T-cell (primary cell): ENCODE results near the gene GRK3. TPM values are rescaled to one million over a fixed set of nuclear protein-coding genes. Genes with fewer than 3 reads are reported as not detected.
"Not testable (repeated sequence)": the region's sequence is repeated elsewhere in the genome, so short reads cannot be mapped to it uniquely, and the experiment has no call there.

Experiments
- ATAC-seq, 4 experiments: fragments of 200-7000 bp in 3 of 4; fragments of 150-1000 bp in 1 of 4; cut with Tn5 transposase; replicated peaks in 1 of 4; 1 replicate in 3 of 4; 2 replicates in 1 of 4; pipeline ENCODE4 v1.10.0; 2021; ENCODE audit warnings: moderate library complexity in 3 of 4, mild to moderate bottlenecking in 2 of 4, moderate number of reproducible peaks in 1 of 4
- CTCF ChIA-PET, 2 donors: fragments of 300-600 bp; sonication (Branson Sonifier 250); formaldehyde crosslinking; loops; one replicate each; lab custom pipeline; 2022; ENCODE audit warnings: antibody characterized with exemption in 2 of 2; lab: Charles Lee
- POLR2A ChIA-PET, 2 donors: fragments of 300-600 bp; sonication (Branson Sonifier 250); formaldehyde crosslinking; loops; one replicate each; lab custom pipeline; 2022; ENCODE audit warnings: antibody characterized with exemption in 2 of 2; lab: Charles Lee
- DNase-seq, 35 experiments: peaks; one replicate each; pipeline versions ENCODE4 v3.0.0 to v3.0.0-alpha.2; 2013 to 2023
- H3K27ac ChIP-seq: one replicate; pipeline ENCODE4 v1.5.1; 2013; ENCODE audit warnings: low read length
- H3K27me3 ChIP-seq, 2 experiments: replicated peaks in 1 of 2; 1 replicate in 1 of 2; 2 replicates in 1 of 2; pipeline versions ENCODE4 v1.6.1 to v1.7.0; 2013; ENCODE audit warnings: low read length in 1 of 2, mixed read lengths in 1 of 2; ENCODE audit not compliant: control insufficient read depth in 2 of 2, insufficient read depth in 2 of 2; ENCODE audit errors: extremely low read depth in 1 of 2
- H3K36me3 ChIP-seq, 2 donors: 1 replicate in 1 of 2; 2 replicates in 1 of 2; pipeline versions ENCODE4 v1.6.1 to v1.7.0; 2013; ENCODE audit warnings: low read length in 1 of 2; ENCODE audit not compliant: control insufficient read depth in 2 of 2, insufficient read depth in 1 of 2; ENCODE audit errors: extremely low read depth in 1 of 2
- H3K4me1 ChIP-seq, 2 experiments: 1 replicate in 1 of 2; 2 replicates in 1 of 2; pipeline versions ENCODE4 v1.6.1 to v1.7.0; 2013; ENCODE audit warnings: low read length in 2 of 2, mixed read lengths in 1 of 2; ENCODE audit not compliant: insufficient read depth in 2 of 2, control insufficient read depth in 1 of 2; ENCODE audit errors: extremely low read depth in 1 of 2
- H3K4me3 ChIP-seq, 2 donors: 1 replicate in 1 of 2; 2 replicates in 1 of 2; pipeline versions ENCODE4 v1.5.1 to v1.7.0; 2013; ENCODE audit warnings: mild to moderate bottlenecking in 2 of 2, low read length in 1 of 2, moderate library complexity in 1 of 2; ENCODE audit not compliant: control insufficient read depth in 1 of 2; ENCODE audit errors: extremely low read depth in 1 of 2
- H3K9me3 ChIP-seq: 2 replicates; pipeline ENCODE4 v1.7.0; 2013
- H3K27ac Mint-ChIP-seq, 2 donors: one replicate each; pipeline ENCODE4 v1.8.0; 2020 to 2021; ENCODE audit warnings: mild to moderate bottlenecking in 2 of 2, mixed read lengths in 2 of 2
- H3K27me3 Mint-ChIP-seq, 2 donors: one replicate each; pipeline ENCODE4 v1.8.0; 2021 to 2022; ENCODE audit warnings: mixed read lengths in 2 of 2
- H3K36me3 Mint-ChIP-seq: one replicate; pipeline ENCODE4 v1.8.0; 2021; ENCODE audit warnings: mixed read lengths
- H3K4me1 Mint-ChIP-seq, 3 donors: one replicate each; pipeline ENCODE4 v1.8.0; 2020 to 2022; ENCODE audit warnings: mixed read lengths in 3 of 3, mild to moderate bottlenecking in 1 of 3
- H3K4me3 Mint-ChIP-seq, 3 donors: one replicate each; pipeline ENCODE4 v1.8.0; 2020 to 2022; ENCODE audit warnings: mild to moderate bottlenecking in 3 of 3, mixed read lengths in 3 of 3, moderate library complexity in 3 of 3
- H3K9me3 Mint-ChIP-seq, 3 donors: one replicate each; pipeline ENCODE4 v1.8.0; 2020 to 2022; ENCODE audit warnings: mixed read lengths in 3 of 3
- WGBS: methylation state at CpG from one replicate; pipeline ENCODE4 v1.1.5; 2013; ENCODE audit warnings: missing lambda C conversion rate; ENCODE audit not compliant: insufficient coverage; 5-methylcytosine and 5-hydroxymethylcytosine counted together
- total RNA-seq, 35 experiments: library from RNA in 6 of 35; stranded (reverse) in 6 of 35; fragments of 120-200 nt in 1 of 35; gene quantifications; one replicate each; pipeline versions ENCODE4 v1.2.1 to v1.2.4 and lab custom pipeline; 2013 to 2026

Gene GRK3
- total RNA-seq, 5 donors from 2014 or later (not counting 1 experiment from before 2014, with no cell fraction given) = 1.4 to 7.0 (median 3.6) TPM

GRCh38 chr22:25605146-25605545 lies 40.7 kb downstream of the GRK3 start:
- H3K27me3 Mint-ChIP-seq, H3K9me3 Mint-ChIP-seq, H3K27ac Mint-ChIP-seq, CTCF ChIA-PET, POLR2A ChIA-PET, ATAC-seq, H3K9me3 ChIP-seq, H3K4me1 ChIP-seq, H3K4me3 ChIP-seq, DNase-seq, H3K27ac ChIP-seq, H3K36me3 Mint-ChIP-seq, H3K4me1 Mint-ChIP-seq, H3K4me3 Mint-ChIP-seq, H3K27me3 ChIP-seq, H3K36me3 ChIP-seq: not testable (repeated sequence)
- WGBS = 75% methylated on average over 2 of the region's 3 CpGs

GRCh38 chr22:25605565-25605964 lies 41.1 kb downstream of the GRK3 start:
- H3K36me3 ChIP-seq, ATAC-seq, H3K9me3 Mint-ChIP-seq, POLR2A ChIA-PET, H3K27ac Mint-ChIP-seq, H3K4me1 ChIP-seq, H3K4me1 Mint-ChIP-seq, H3K27ac ChIP-seq, CTCF ChIA-PET, H3K4me3 Mint-ChIP-seq, H3K4me3 ChIP-seq, DNase-seq, H3K36me3 Mint-ChIP-seq, H3K27me3 ChIP-seq, H3K9me3 ChIP-seq, H3K27me3 Mint-ChIP-seq: not testable (repeated sequence)
- WGBS = no CpG with 5 or more reads among the region's 5 CpGs

GRCh38 chr22:25611284-25611683 lies 46.8 kb downstream of the GRK3 start:
- WGBS = no CpG with 5 or more reads among the region's 1 CpG
- H3K27me3 ChIP-seq, H3K9me3 ChIP-seq, H3K4me3 Mint-ChIP-seq, DNase-seq, H3K4me3 ChIP-seq, CTCF ChIA-PET, H3K4me1 Mint-ChIP-seq, H3K27ac ChIP-seq, H3K4me1 ChIP-seq, H3K9me3 Mint-ChIP-seq, H3K27me3 Mint-ChIP-seq, POLR2A ChIA-PET, ATAC-seq, H3K27ac Mint-ChIP-seq, H3K36me3 ChIP-seq: not testable (repeated sequence)
- peaks cover 15% of the 10 kb centered on the region for H3K36me3 Mint-ChIP-seq

GRCh38 chr22:25613131-25613530 lies 48.7 kb downstream of the GRK3 start:
- H3K4me1 ChIP-seq, CTCF ChIA-PET, H3K27me3 ChIP-seq, H3K4me3 Mint-ChIP-seq, H3K27ac Mint-ChIP-seq, DNase-seq, H3K36me3 ChIP-seq, ATAC-seq, H3K27ac ChIP-seq, H3K9me3 Mint-ChIP-seq, H3K4me3 ChIP-seq, H3K9me3 ChIP-seq, H3K27me3 Mint-ChIP-seq, POLR2A ChIA-PET, H3K4me1 Mint-ChIP-seq: not testable (repeated sequence)
- WGBS = no CpG with 5 or more reads among the region's 3 CpGs
- H3K36me3 Mint-ChIP-seq = peaks cover 15% of the 10 kb centered on the region

GRCh38 chr22:25613558-25613957 lies 49.1 kb downstream of the GRK3 start:
- H3K4me1 ChIP-seq, H3K9me3 Mint-ChIP-seq, DNase-seq, H3K9me3 ChIP-seq, H3K4me3 ChIP-seq, H3K27ac ChIP-seq, H3K4me1 Mint-ChIP-seq, CTCF ChIA-PET, H3K36me3 ChIP-seq, H3K27me3 ChIP-seq, ATAC-seq, H3K27ac Mint-ChIP-seq, H3K27me3 Mint-ChIP-seq, POLR2A ChIA-PET, H3K4me3 Mint-ChIP-seq: not testable (repeated sequence)
- WGBS = no CpG with 5 or more reads among the region's 4 CpGs
- H3K36me3 Mint-ChIP-seq = peaks cover 15% of the 10 kb centered on the region

- POLR2A ChIA-PET, H3K27ac ChIP-seq, H3K9me3 ChIP-seq, ATAC-seq, H3K27ac Mint-ChIP-seq, H3K4me3 ChIP-seq, H3K4me1 ChIP-seq, H3K4me3 Mint-ChIP-seq, CTCF ChIA-PET, H3K36me3 ChIP-seq, H3K27me3 Mint-ChIP-seq, H3K27me3 ChIP-seq, DNase-seq, H3K9me3 Mint-ChIP-seq, H3K4me1 Mint-ChIP-seq: not testable (repeated sequence)
- peaks cover 15% of the 10 kb centered on the region for H3K36me3 Mint-ChIP-seq
- WGBS = 78% methylated on average over 3 of the region's 3 CpGs
Measured at GRCh38 chr22:25614791-25615190, 50.3 kb downstream of the GRK3 start.

- no peak overlapping the region for H3K27ac ChIP-seq
- H3K9me3 ChIP-seq = no peaks in the 10 kb centered on the region
- Mint-ChIP-seq H3K36me3 (no peaks in the 10 kb centered on the region), H3K9me3 (no peaks in the 10 kb centered on the region), H3K4me1 (peaks cover 2 to 16% (median 3%) of the 10 kb centered on the region in 3 donors), H3K27ac (no peak overlapping the region), H3K27me3 (peaks cover 0 to 6% of the 10 kb centered on the region in 2 donors), H3K4me3 (no peak overlapping the region)
- no peak for DNase-seq
- ChIA-PET CTCF (no interaction called here), POLR2A (no interaction called here)
- no peaks in the 10 kb centered on the region for H3K36me3 ChIP-seq
- no peaks in the 10 kb centered on the region for H3K4me1 ChIP-seq
- H3K27me3 ChIP-seq = peaks cover 0 to 3% of the 10 kb centered on the region in 2 experiments
- no peak overlapping the region for H3K4me3 ChIP-seq
- 97% methylated on average over 7 of the region's 7 CpGs for WGBS
- no peak for ATAC-seq
Measured at GRCh38 chr22:25621986-25622385, 57.5 kb downstream of the GRK3 start.
